HG02981 (cell line): Measurements from ENCODE around the gene AHCYL2.
"Not testable (repeated sequence)": the region's sequence is repeated elsewhere in the genome, so short reads cannot be mapped to it uniquely, and the experiment has no call there.

Experiments
- ATAC-seq: cut with Tn5 transposase; IDR thresholded peaks from one replicate; pipeline ENCODE4 v1.9.1; 2021; ENCODE audit warnings: mild to moderate bottlenecking, moderate library complexity; ENCODE audit not compliant: unreplicated experiment

The AHCYL2 gene

GRCh38 chr7:129282865-129283264, 58.0 kb downstream of the AHCYL2 start:
- no peak for ATAC-seq

DNA sequence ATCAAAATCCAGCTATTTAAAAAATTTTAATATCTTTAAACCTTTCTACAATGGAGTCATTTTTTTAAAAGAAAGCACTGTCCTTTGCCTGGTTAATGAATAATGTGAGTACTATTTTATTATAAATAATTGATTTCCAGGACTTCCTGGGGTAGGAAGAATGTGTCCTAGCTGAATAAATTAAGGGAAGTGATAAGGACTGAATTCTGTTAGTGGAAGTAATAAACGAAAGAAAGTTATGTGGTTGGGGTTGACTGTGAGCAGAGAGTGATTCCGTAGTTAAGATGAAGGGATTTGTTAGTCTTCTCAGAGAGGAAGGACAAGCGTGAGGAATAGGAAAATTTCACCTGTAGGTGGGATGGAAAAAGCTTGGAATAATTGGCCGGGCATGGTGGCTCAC, 59.1 kb downstream of the AHCYL2 start:
- no peak for ATAC-seq

GRCh38 chr7:129285111-129285510, 60.3 kb downstream of the AHCYL2 start:
- ATAC-seq: no peak

GRCh38 chr7:129292861-129293260, 68.0 kb downstream of the AHCYL2 start:
- no peak for ATAC-seq

DNA sequence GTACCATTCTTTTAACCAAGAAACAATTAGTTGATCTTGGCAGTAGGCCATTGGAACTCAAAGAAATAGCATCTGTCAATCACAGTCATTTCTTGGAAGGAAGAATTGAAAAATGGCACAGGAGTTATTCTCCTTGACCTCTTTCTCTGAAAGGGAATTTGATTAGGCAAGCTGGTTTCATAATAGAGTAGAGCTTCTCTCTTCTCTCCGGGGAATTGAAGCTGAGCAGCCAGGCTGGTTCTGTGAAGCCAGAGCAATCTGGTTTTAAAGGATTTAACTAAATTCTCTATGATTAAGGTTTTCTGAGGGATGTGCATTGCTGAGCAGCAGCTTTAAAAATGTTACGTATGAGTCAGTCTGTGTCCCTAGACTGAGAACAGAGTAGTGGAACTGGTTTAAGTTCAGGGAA, 70.2 kb downstream of the AHCYL2 start:
- no peak for ATAC-seq

DNA sequence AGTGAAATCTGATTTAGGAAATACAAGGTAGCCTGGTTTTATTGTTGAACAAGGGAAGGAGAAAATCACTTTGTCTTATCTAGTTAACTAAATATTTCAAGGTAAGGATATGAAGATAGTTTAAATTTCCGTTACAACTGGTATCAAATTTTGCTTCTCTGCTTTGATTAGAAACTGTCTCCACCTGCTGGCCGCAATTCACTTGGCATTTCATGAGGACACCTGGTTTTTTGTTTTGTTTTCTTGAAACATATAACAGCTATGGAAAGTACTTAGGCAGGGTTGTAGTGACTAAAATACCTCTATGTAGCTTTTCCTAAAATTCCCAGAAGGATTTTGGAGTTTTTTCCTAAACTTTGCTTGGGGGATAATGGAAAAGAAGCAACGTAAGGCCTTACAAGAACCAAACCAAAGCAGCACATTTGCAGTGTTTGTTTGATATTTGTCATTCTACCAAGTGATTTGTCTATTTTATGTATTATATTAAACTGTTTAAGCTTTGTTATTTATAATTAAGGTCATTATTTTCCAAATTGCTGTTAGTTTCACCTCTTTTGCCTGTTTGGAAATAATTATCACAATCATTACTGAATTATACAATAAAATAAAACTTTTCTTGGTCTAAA, 73.6 kb downstream of the AHCYL2 start:
- ATAC-seq: no peak

- ATAC-seq: no peak
Observed at GRCh38 chr7:129299889-129300288, 75.1 kb downstream of the AHCYL2 start.

DNA sequence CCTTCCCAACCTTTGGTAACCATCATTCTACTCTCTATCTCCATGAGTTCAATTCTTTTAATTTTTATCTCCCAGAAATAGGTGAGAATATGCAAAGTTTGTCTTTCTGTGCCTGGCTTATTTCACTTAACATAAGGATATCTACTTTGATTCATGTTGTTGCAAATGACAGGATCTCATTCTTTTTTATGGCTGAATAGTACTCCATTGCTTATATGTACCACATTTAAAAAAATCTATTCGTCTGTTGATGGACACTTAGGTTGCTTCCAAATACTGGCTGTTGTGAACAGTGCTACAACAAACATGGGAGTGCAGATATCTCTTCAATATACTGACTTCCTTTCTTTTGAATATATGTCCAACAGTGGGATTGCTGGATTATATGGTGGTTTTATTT, 75.5 kb downstream of the AHCYL2 start:
- ATAC-seq: not testable (repeated sequence)

DNA sequence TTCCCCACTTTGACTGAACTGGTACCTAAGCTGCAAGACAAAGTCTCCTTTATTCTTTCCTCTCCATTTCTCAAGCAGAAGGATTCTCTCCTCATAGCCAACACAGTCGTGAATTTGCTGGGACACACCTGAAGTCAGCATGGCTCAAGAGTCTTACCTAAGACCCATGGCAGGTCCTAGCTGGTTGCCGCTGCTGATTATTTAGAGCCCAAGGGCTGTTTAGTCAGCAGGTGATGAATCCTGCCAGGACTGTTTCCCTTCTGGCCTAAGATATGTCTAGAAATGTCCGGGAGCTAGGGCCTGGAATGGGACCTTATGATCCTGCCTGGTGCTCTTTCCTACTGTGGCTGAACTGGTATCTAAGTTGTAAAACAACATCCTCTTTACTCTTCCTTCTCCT, 82.8 kb downstream of the AHCYL2 start:
- no peak for ATAC-seq

GRCh38 chr7:129308047-129308446, 83.2 kb downstream of the AHCYL2 start:
- no peak for ATAC-seq

- no peak for ATAC-seq
Observed at GRCh38 chr7:129311429-129311828, 86.6 kb downstream of the AHCYL2 start.

- ATAC-seq: no peak
Observed at GRCh38 chr7:129313282-129313681, 88.5 kb downstream of the AHCYL2 start.

DNA sequence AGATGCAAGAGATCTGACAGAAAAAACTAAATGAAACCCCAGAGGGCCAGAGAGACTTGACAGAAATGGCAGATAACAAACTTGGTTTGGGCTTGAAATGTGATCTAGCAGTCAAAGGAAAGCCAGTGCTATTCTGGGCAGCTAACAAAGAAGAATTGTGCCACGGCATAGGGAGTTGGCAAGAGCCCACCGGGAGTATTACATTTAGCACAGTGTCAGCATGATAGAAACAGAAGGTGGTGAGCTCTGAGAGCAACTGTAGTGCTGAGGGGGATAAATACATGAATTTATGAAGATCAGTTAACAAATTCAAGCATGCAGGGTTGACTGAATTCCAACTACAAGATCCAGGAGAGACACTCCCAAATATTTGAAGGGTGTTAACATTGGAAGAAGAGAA, 91.1 kb downstream of the AHCYL2 start:
- ATAC-seq: no peak

- no peak for ATAC-seq
Observed at GRCh38 chr7:129317450-129317849, 92.6 kb downstream of the AHCYL2 start.

DNA sequence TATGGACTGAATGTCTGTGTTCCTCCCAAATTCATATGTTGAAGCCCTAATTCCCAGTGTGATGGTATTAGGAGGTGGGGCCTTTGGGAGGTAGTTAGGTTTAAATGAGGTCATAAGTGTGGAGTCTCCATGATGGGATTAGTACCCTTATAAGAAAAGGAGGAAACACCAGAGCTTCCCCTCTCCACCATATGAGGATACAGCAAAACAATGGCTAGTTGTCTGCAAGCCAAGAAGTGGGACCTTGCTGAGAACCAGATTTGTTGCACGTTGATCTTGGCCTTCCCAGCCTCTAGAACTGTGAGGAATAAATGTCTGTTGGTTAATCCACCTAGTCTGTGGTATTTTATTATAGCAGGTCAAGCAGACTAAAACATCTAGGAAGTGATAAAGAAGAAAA, 102.2 kb downstream of the AHCYL2 start:
- no peak for ATAC-seq

DNA sequence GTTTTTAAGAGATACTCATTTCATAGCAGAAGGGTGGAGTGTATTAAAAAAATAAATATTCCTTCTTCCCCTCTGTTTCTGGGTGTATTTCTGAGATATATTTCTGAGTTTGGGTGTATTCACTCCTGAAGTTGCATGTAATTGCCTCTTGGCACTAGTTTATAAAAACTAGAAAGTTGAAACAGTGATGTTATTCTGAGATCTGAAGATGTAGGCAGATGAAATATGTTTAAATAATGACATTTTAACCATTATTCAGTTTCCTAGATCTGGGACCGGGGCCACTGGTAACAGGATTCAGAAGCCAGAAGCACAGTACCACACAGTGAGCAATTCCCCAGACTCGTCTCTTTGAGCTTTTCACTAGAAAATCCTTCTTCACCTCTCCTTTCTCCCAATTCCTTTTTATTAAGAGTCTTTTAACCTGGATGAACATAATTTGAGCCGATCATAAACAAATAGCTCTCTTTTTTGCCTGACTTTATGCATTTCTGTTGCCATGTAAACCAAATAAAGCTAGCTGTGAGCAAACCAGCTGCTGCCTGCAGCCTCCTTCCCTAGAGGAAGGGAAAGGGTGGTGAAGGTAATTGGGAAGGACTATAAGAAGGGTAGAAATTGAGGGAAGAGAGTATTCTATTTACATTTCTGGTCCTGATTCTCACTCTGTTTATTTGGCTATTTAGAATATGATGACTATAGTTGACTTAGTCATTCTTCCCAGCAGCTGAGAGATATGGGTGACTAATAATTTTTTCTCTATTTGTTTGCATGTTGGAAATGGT, 107.6 kb downstream of the AHCYL2 start:
- no peak for ATAC-seq

DNA sequence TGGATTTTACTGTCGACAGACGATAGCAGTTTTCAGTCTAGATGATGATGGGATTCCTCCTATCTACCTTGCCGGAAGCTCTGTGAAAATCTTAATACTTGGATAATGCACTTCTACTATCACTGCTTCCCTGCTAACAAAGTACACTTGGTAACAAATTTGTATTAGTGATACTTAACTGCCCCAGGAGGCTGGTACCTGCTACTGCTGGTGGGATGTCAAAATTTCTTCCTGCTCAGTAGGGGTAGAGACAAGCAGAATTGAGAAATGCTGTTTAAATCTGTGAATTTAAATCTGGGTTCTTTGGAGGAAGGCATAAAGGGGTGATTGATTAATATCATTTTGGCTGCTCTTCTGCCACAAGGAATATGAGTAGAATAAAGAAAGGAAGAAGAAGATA, 109.6 kb downstream of the AHCYL2 start:
- ATAC-seq: no peak

DNA sequence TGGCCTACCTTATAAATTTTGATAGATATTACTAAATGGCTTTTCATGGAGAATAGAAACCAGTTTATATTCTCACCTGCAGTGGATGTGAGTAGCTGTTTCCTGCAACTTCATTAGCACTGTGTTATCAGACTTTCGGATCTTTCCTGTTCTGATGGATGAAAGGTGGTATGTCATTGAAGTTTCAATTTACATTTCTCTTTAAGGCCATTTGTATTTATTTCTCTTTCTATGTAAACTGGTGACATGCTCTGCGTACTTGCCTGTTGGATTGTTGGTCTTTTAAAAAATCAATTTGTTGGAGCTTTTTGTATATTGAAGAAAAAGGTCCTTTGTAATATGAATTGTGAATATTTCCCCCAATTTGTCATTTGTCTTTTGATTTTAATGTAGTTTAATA, 113.6 kb downstream of the AHCYL2 start:
- no peak for ATAC-seq

- ATAC-seq: no peak
Observed at GRCh38 chr7:129341212-129341611, 116.4 kb downstream of the AHCYL2 start.

DNA sequence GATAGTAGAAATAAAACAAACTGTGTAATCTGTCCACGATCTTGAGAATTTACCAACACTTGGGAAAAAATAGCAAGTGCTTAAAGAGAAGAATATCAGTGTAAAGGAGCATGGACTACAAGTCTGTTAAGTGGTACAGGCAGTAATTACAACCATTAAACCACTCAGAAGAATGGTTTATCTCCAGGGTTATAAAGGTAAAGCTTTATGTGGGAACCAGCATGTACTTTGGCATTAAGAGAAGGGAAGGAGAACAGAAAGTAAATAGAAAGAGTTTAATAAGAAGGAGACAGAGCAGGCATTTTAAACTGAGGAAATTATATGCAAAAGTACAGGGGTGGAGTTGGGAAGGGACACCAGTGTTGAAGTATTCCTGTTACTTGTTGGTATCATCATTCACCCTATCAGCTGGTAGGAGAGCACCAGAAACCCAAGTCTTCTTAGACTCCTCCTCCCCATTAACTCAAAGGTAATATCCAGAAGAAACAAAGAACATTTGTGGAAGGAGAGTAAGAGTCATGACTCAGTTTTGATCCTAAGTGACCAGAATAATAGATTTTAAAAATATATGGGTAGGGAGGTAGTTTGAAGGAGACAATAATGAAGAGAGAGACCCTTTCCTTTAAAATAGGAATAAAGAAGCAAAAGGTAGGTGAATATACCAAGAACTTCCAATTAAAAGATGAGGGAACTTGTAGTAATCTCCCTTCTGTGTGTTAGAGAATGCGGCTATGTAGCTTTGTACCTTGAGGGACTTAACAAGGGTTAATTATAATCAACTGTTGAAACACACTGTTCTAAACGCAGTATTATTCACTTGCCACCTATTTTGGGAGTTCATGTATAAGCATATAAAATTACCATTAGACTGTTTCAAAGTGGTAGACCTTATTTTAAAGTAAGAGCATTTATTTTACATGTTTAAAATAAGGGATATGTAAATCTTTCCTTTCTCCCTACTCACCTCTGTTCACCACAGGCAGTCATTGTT, 117.3 kb downstream of the AHCYL2 start:
- ATAC-seq: no peak

- no peak for ATAC-seq
Observed at GRCh38 chr7:129343099-129343700, 118.4 kb downstream of the AHCYL2 start.
